ENCODE measurements around the gene TLR9.

DNA sequence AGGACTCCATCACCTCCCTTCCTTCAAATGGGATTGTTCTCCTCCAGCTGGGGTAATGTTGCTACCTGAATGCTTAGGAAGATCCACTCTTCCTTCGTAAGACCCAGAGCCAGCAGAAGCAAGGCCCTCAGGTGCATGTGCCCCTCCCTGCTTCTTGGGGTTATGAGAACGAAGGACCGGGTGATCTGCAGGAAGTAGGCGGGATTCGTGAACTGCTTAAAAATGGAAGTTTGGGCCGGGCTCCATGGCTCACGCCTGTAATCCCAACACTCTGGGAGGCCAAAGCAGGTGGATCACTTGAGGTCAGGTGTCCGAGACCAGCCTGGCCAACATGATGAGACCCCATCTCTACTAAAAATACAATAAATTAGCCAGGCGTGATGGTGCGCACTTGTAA is 8.0 kb downstream of the TLR9 start:
- TF ChIP-seq POLR2A (IDR thresholded peaks at IDR 0.05): no peak
- no peak for TF ChIP-seq CTCF (IDR thresholded peaks at IDR 0.05)
